HepG2 (cell line): ENCODE results near the gene MAPK11.

ENCODE experiments used
- ETV6 ChIP-seq: sonication (generic); formaldehyde crosslinking; conservative IDR thresholded peaks from 2 replicates; pipeline ENCODE4 v1.4.0; 2020; ENCODE audit warnings: missing genetic modification reagents
- EZH2 ChIP-seq: conservative IDR thresholded peaks from 2 replicates; pipeline ENCODE4 v1.6.1; 2012; ENCODE audit warnings: mild to moderate bottlenecking, low read depth, low read length, moderate library complexity
- HNF4G ChIP-seq, 2 experiments: sonication (generic) in 1 of 2; formaldehyde crosslinking in 1 of 2; IDR thresholded peaks; 2 replicates each; pipeline versions ENCODE4 v1.4.0 to v1.6.1; 2011 to 2020; ENCODE audit warnings: borderline replicate concordance in 2 of 2, low read depth in 2 of 2, mild to moderate bottlenecking in 2 of 2, low read length in 1 of 2, missing genetic modification reagents in 1 of 2, moderate library complexity in 1 of 2
- MAFK ChIP-seq, 2 experiments: IDR thresholded peaks in 1 of 2; conservative IDR thresholded peaks in 1 of 2; 2 replicates each; pipeline ENCODE4 v1.6.1; 2011; ENCODE audit warnings: improper control_type of control experiment in 2 of 2, low read length in 2 of 2
- ZNF430 ChIP-seq: sonication (generic); formaldehyde crosslinking; IDR thresholded peaks from 2 replicates; pipeline ENCODE4 v1.9.0; 2021; ENCODE audit warnings: mild to moderate bottlenecking, missing genetic modification reagents
- TF ChIP-seq, protein P1 (sequence below): sonication (generic); formaldehyde crosslinking; IDR thresholded peaks from 2 replicates; pipeline ENCODE4 v1.5.0; 2020; ENCODE audit warnings: mild to moderate bottlenecking, missing genetic modification reagents, moderate library complexity
- TF ChIP-seq, protein P2 (sequence below): IDR thresholded peaks from 2 replicates; pipeline ENCODE4 v1.6.1; 2012; ENCODE audit warnings: low read length, improper control_type of control experiment
- TF ChIP-seq, protein P3 (sequence below): sonication (generic); formaldehyde crosslinking; IDR thresholded peaks from 2 replicates; pipeline ENCODE4 v1.4.0; 2020; ENCODE audit warnings: mild to moderate bottlenecking, missing genetic modification reagents
- TF ChIP-seq, protein P4 (sequence below): conservative IDR thresholded peaks from 2 replicates; pipeline ENCODE4 v1.6.1; 2018; ENCODE audit warnings: missing genetic modification reagents

DNA sequence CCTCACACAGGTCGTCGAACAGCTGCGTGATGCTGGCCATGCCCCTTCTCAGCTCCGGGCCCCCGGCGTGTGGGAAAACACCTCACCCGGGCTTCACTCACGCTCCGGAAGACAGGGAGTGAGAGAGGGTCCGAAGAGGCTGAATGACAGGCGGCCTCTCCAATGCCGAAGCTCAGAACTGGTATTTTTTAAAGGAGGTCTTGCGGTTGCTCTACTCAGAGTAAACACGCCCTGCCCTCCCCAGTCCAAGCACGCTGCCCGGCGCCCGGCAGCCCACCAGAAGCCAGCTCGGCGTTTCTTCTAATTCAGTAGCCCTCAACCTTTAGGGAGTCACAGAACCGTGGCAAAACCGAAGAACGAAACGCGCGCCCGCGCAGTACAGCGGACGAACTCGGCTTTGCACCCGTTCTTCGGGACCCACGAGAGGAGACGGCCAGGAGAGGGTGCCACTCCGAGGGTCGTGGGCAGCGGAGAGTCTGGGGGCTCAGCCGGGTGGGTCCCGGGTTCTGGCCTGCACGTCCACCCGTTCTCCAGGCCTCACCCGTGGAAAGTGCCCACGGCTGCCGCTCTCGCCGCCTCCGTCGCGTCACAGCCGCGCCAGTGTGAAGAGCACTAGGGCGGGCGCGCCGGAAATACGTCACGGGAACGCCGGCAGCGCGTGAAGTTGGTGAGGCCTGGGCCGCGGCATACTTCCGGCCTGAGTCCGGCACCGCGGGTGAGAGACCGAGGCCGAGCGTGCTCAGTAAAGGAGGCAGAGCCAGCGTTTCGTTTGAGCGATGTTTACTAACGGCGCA lies 25.6 kb downstream of the MAPK11 start, which contains the start of gene TUBGCP6:
- TF ChIP-seq, protein P1, sequence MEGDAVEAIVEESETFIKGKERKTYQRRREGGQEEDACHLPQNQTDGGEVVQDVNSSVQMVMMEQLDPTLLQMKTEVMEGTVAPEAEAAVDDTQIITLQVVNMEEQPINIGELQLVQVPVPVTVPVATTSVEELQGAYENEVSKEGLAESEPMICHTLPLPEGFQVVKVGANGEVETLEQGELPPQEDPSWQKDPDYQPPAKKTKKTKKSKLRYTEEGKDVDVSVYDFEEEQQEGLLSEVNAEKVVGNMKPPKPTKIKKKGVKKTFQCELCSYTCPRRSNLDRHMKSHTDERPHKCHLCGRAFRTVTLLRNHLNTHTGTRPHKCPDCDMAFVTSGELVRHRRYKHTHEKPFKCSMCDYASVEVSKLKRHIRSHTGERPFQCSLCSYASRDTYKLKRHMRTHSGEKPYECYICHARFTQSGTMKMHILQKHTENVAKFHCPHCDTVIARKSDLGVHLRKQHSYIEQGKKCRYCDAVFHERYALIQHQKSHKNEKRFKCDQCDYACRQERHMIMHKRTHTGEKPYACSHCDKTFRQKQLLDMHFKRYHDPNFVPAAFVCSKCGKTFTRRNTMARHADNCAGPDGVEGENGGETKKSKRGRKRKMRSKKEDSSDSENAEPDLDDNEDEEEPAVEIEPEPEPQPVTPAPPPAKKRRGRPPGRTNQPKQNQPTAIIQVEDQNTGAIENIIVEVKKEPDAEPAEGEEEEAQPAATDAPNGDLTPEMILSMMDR (CRISPR knock-in tag), result peak; percentile 43; the same call in 1 of the 2 replicates
- TF ChIP-seq HNF4G (IDR thresholded peaks at IDR 0.05; ENCODE audit: borderline replicate concordance, low read depth, low read length) (no peak), HNF4G (CRISPR knock-in tag; IDR thresholded peaks at IDR 0.05; ENCODE audit: borderline replicate concordance, low read depth) (peak; percentile 71), EZH2 (no peak), ZNF430 (CRISPR knock-in tag) (no peak), ETV6 (peak; percentile 78), MAFK (conservative IDR thresholded peaks at IDR 0.05 in 1 of 2, IDR thresholded peaks at IDR 0.05 in 1 of 2; ENCODE audit: low read length in 2 of 2) (0 out of 4 replicates have a peak, but pooled peaks of 1 of the 2 experiments have one; percentile 1)
- TF ChIP-seq, protein P2, sequence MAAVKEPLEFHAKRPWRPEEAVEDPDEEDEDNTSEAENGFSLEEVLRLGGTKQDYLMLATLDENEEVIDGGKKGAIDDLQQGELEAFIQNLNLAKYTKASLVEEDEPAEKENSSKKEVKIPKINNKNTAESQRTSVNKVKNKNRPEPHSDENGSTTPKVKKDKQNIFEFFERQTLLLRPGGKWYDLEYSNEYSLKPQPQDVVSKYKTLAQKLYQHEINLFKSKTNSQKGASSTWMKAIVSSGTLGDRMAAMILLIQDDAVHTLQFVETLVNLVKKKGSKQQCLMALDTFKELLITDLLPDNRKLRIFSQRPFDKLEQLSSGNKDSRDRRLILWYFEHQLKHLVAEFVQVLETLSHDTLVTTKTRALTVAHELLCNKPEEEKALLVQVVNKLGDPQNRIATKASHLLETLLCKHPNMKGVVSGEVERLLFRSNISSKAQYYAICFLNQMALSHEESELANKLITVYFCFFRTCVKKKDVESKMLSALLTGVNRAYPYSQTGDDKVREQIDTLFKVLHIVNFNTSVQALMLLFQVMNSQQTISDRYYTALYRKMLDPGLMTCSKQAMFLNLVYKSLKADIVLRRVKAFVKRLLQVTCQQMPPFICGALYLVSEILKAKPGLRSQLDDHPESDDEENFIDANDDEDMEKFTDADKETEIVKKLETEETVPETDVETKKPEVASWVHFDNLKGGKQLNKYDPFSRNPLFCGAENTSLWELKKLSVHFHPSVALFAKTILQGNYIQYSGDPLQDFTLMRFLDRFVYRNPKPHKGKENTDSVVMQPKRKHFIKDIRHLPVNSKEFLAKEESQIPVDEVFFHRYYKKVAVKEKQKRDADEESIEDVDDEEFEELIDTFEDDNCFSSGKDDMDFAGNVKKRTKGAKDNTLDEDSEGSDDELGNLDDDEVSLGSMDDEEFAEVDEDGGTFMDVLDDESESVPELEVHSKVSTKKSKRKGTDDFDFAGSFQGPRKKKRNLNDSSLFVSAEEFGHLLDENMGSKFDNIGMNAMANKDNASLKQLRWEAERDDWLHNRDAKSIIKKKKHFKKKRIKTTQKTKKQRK, result no peak
- TF ChIP-seq, protein P3, sequence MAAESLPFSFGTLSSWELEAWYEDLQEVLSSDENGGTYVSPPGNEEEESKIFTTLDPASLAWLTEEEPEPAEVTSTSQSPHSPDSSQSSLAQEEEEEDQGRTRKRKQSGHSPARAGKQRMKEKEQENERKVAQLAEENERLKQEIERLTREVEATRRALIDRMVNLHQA (CRISPR knock-in tag), result no peak
- TF ChIP-seq, protein P4, sequence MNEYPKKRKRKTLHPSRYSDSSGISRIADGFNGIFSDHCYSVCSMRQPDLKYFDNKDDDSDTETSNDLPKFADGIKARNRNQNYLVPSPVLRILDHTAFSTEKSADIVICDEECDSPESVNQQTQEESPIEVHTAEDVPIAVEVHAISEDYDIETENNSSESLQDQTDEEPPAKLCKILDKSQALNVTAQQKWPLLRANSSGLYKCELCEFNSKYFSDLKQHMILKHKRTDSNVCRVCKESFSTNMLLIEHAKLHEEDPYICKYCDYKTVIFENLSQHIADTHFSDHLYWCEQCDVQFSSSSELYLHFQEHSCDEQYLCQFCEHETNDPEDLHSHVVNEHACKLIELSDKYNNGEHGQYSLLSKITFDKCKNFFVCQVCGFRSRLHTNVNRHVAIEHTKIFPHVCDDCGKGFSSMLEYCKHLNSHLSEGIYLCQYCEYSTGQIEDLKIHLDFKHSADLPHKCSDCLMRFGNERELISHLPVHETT, result peak; percentile 65
